Measurements from ENCODE around the gene TMEM132E.

DNA sequence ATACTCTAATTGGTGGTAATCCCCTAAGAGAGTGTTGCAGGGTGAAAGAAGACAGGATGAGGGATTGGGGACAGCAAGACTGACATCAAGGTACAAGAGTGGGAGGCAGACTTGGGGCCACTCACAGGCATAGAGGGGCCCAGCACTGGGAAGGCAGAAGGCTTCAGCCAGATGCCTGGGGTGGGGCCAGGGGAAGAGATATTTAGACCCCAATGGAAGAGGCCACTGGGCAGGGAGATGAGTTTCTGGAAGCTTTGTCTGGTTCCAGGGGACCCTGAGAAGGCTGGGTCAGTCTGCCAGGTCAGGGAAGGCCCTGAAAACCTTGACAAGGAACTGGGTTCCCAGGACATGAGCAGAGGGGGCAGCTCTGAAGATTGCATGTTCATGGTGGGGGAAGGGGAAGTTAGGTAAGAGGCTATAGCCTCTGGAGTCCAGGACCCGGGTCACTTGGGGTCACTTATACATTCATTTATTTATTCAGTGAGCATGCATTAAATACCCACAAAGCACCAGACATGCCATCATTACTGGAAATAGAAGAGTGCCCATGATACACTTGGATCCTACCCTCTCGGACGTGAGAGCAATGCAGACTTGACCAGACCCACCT, 92.9 kb downstream of the TMEM132E start:
- TF ChIP-seq, protein P1, sequence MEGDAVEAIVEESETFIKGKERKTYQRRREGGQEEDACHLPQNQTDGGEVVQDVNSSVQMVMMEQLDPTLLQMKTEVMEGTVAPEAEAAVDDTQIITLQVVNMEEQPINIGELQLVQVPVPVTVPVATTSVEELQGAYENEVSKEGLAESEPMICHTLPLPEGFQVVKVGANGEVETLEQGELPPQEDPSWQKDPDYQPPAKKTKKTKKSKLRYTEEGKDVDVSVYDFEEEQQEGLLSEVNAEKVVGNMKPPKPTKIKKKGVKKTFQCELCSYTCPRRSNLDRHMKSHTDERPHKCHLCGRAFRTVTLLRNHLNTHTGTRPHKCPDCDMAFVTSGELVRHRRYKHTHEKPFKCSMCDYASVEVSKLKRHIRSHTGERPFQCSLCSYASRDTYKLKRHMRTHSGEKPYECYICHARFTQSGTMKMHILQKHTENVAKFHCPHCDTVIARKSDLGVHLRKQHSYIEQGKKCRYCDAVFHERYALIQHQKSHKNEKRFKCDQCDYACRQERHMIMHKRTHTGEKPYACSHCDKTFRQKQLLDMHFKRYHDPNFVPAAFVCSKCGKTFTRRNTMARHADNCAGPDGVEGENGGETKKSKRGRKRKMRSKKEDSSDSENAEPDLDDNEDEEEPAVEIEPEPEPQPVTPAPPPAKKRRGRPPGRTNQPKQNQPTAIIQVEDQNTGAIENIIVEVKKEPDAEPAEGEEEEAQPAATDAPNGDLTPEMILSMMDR (conservative IDR thresholded peaks at IDR 0.05 in 1 of 2, IDR thresholded peaks at IDR 0.05 in 1 of 2; ENCODE audit: extremely low read depth in 1 of 2, insufficient read depth in 1 of 2, low read depth in 1 of 2, low read length in 2 of 2) = no peak
- no peak for TF ChIP-seq EZH2 (IDR thresholded peaks at IDR 0.05; ENCODE audit: borderline replicate concordance, low read length)
